Endodermal cell (in vitro differentiated cells): ENCODE data around the gene HESX1. TPM values are rescaled to one million over a fixed set of nuclear protein-coding genes. Genes with fewer than 3 reads are reported as not detected.
A peak's percentile ranks its signal among the peaks of the same experiment; 100 is the strongest.

Experiments used
- DNase-seq: peaks from one replicate; pipeline ENCODE4 v3.0.0-alpha.2; 2017
- H3K27ac ChIP-seq: 2 replicates; pipeline ENCODE4 v1.5.1; 2013; ENCODE audit warnings: mild to moderate bottlenecking, low read depth, low read length, moderate library complexity
- H3K27me3 ChIP-seq: 2 replicates; pipeline ENCODE4 v1.6.1; 2013; ENCODE audit warnings: mild to moderate bottlenecking, low read length, moderate library complexity; ENCODE audit not compliant: insufficient read depth, control insufficient read depth, poor library complexity, severe bottlenecking
- H3K36me3 ChIP-seq: 2 replicates; pipeline ENCODE4 v1.7.0; 2013; ENCODE audit warnings: mild to moderate bottlenecking, low read length, moderate library complexity; ENCODE audit not compliant: control insufficient read depth, insufficient read depth
- H3K4me1 ChIP-seq: one replicate; pipeline ENCODE4 v1.7.0; 2013; ENCODE audit warnings: low read length; ENCODE audit not compliant: control insufficient read depth, insufficient read depth
- H3K4me3 ChIP-seq: 2 replicates; pipeline ENCODE4 v1.5.1; 2013; ENCODE audit warnings: mild to moderate bottlenecking, low read length, moderate library complexity
- H3K9ac ChIP-seq: 2 replicates; pipeline ENCODE4 v1.6.1; 2013; ENCODE audit warnings: mild to moderate bottlenecking, low read length, moderate library complexity; ENCODE audit not compliant: poor library complexity, severe bottlenecking; ENCODE audit errors: extremely low read depth
- H3K9me3 ChIP-seq: 2 replicates; pipeline ENCODE4 v1.6.1; 2013; ENCODE audit warnings: mild to moderate bottlenecking, low read length, moderate library complexity; ENCODE audit not compliant: control insufficient read depth
- H3K27ac Mint-ChIP-seq: 2 replicates; pipeline ENCODE4 v1.8.0; 2020; ENCODE audit warnings: mixed read lengths
- H3K27me3 Mint-ChIP-seq: 2 replicates; pipeline ENCODE4 v1.8.0; 2021; ENCODE audit warnings: mild to moderate bottlenecking, mixed read lengths; ENCODE audit not compliant: insufficient read depth
- H3K36me3 Mint-ChIP-seq: 2 replicates; pipeline ENCODE4 v1.8.0; 2020; ENCODE audit warnings: low read depth, mixed read lengths
- H3K4me1 Mint-ChIP-seq: 2 replicates; pipeline ENCODE4 v1.8.0; 2020; ENCODE audit warnings: mixed read lengths
- H3K4me3 Mint-ChIP-seq: 2 replicates; pipeline ENCODE4 v1.8.0; 2020; ENCODE audit warnings: mild to moderate bottlenecking, moderate library complexity, mixed read lengths
- H3K9me3 Mint-ChIP-seq: 2 replicates; pipeline ENCODE4 v1.8.0; 2020; ENCODE audit warnings: mild to moderate bottlenecking, mixed read lengths
- CTCF ChIP-seq: fragments of 200-600 bp; sonication (generic); conservative IDR thresholded peaks from 2 replicates; pipeline ENCODE4 v1.5.0; 2021; ENCODE audit warnings: antibody characterized with exemption, mild to moderate bottlenecking
- WGBS, 2 experiments: methylation state at CpG; one replicate each; pipeline versions ENCODE4 v1.1.5 to v1.1.7; 2013; ENCODE audit warnings: missing lambda C conversion rate in 2 of 2, mixed read lengths in 1 of 2; ENCODE audit not compliant: insufficient coverage in 1 of 2, insufficient read length in 1 of 2; 5-methylcytosine and 5-hydroxymethylcytosine counted together
- total RNA-seq, 2 donors: library from RNA; stranded (reverse); fragmentation: NEBNext Ultra II Directional in 1 of 2; extraction: Animal tissue kit (Norgen Biotek cat#: 25700) in 1 of 2; gene quantifications; 2 replicates in 1 of 2; 3 replicates in 1 of 2; pipeline ENCODE4 v1.2.1, GENCODE V29; 2021

HESX1 gene
- total RNA-seq, 2 donors from 2014 or later, result 3.8 to 8.0 TPM

- H3K27ac ChIP-seq, result peak overlapping the region; percentile 84
- no peak for DNase-seq
- Mint-ChIP-seq H3K36me3 (no peaks in the 10 kb centered on the region), H3K4me1 (peaks cover 82% of the 10 kb centered on the region), H3K27me3 (no peaks in the 10 kb centered on the region), H3K4me3 (no peak overlapping the region), H3K9me3 (no peaks in the 10 kb centered on the region), H3K27ac (no peak overlapping the region)
- WGBS, 2 experiments, result 60 to 80% methylated on average over 1 to 3 of the region's 3 CpGs
- no peaks in the 10 kb centered on the region for H3K9me3 ChIP-seq
- no peaks in the 10 kb centered on the region for H3K36me3 ChIP-seq
- H3K4me3 ChIP-seq, result peak overlapping the region; percentile 64
- peaks cover 51% of the 10 kb centered on the region for H3K4me1 ChIP-seq
- no peaks in the 10 kb centered on the region for H3K27me3 ChIP-seq
- no peak overlapping the region for H3K9ac ChIP-seq
- no peak for TF ChIP-seq CTCF
These were observed 41.5 kb downstream of the HESX1 start for GRCh38 chr3:57158325-57158724.

- peak overlapping the region; percentile 12 for H3K4me3 Mint-ChIP-seq
These were observed 42.2 kb downstream of the HESX1 start for GRCh38 chr3:57157545-57157944.

GRCh38 chr3:57155310-57155643, 44.5 kb downstream of the HESX1 start:
- Mint-ChIP-seq H3K4me3 (no peak overlapping the region), H3K27me3 (no peaks in the 10 kb centered on the region), H3K36me3 (peaks cover 2% of the 10 kb centered on the region), H3K9me3 (no peaks in the 10 kb centered on the region), H3K27ac (peak overlapping the region; percentile 74), H3K4me1 (peaks cover 80% of the 10 kb centered on the region)
- Histone ChIP-seq H3K27me3 (no peaks in the 10 kb centered on the region), H3K36me3 (no peaks in the 10 kb centered on the region), H3K4me1 (peaks cover 45% of the 10 kb centered on the region), H3K9ac (no peak overlapping the region), H3K9me3 (no peaks in the 10 kb centered on the region), H3K4me3 (no peak overlapping the region), H3K27ac (peak overlapping the region; percentile 64)
- no peak for DNase-seq
- TF ChIP-seq CTCF, result no peak
- 80 to 87% methylated on average over 1 to 3 of the region's 3 CpGs for WGBS, 2 experiments

More at GRCh38 chr3:57157545-57157944, 42.2 kb downstream of the HESX1 start:
- no peaks in the 10 kb centered on the region for H3K9me3 ChIP-seq
- H3K27me3 Mint-ChIP-seq, result no peaks in the 10 kb centered on the region
- no peak for TF ChIP-seq CTCF
- no peak overlapping the region for H3K9ac ChIP-seq
- H3K4me3 ChIP-seq, result no peak overlapping the region
- WGBS, 2 experiments, result 71 to 73% methylated on average over 6 to 10 of the region's 10 CpGs
- H3K27ac ChIP-seq, result no peak overlapping the region
- no peaks in the 10 kb centered on the region for H3K27me3 ChIP-seq
- H3K36me3 Mint-ChIP-seq, result no peaks in the 10 kb centered on the region
- H3K9me3 Mint-ChIP-seq, result no peaks in the 10 kb centered on the region
- H3K36me3 ChIP-seq, result no peaks in the 10 kb centered on the region
- peak overlapping the region; percentile 82 for H3K27ac Mint-ChIP-seq
- DNase-seq, result peak; percentile 43
- peaks cover 46% of the 10 kb centered on the region for H3K4me1 ChIP-seq
- H3K4me1 Mint-ChIP-seq, result peaks cover 81% of the 10 kb centered on the region
